Body of pancreas (tissue), 4 donors: Measurements from ENCODE around the gene ATCAY.

Experiments used
- POLR2A ChIP-seq, 3 donors: fragments of 450-650 bp; IDR thresholded peaks; one replicate each; pipeline ENCODE4 v1.6.1; 2016; ENCODE audit warnings: antibody characterized with exemption in 3 of 3, mild to moderate bottlenecking in 2 of 3
- TF ChIP-seq, protein P1 (sequence below), 7 experiments: fragments of 450-650 bp in 4 of 7; fragments of 200-600 bp in 3 of 7; sonication (generic) in 3 of 7; IDR thresholded peaks; one replicate each; pipeline ENCODE4 v1.5.1; 2016 to 2019; ENCODE audit warnings: antibody characterized with exemption in 7 of 7

GRCh38 chr19:3837922-3838321, 42.6 kb upstream of the ATCAY start:
- TF ChIP-seq, protein P1, sequence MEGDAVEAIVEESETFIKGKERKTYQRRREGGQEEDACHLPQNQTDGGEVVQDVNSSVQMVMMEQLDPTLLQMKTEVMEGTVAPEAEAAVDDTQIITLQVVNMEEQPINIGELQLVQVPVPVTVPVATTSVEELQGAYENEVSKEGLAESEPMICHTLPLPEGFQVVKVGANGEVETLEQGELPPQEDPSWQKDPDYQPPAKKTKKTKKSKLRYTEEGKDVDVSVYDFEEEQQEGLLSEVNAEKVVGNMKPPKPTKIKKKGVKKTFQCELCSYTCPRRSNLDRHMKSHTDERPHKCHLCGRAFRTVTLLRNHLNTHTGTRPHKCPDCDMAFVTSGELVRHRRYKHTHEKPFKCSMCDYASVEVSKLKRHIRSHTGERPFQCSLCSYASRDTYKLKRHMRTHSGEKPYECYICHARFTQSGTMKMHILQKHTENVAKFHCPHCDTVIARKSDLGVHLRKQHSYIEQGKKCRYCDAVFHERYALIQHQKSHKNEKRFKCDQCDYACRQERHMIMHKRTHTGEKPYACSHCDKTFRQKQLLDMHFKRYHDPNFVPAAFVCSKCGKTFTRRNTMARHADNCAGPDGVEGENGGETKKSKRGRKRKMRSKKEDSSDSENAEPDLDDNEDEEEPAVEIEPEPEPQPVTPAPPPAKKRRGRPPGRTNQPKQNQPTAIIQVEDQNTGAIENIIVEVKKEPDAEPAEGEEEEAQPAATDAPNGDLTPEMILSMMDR (IDR thresholded peaks at IDR 0.05): no peak
- TF ChIP-seq POLR2A (IDR thresholded peaks at IDR 0.05): no peak
